ENCODE data around the gene RND3.
A peak's percentile ranks its signal among the peaks of the same experiment; 100 is the strongest.

The RND3 gene

GRCh38 chr2:150476286-150476685, 11.2 kb downstream of the RND3 start:
- peak overlapping the region in 4 of 5 donors; percentile 8 to 79 (median 50) for H3K9ac ChIP-seq (ENCODE audit: low read length in 5 of 5)
- peak overlapping the region in 1 of 5 donors; percentile 23 for H3K4me3 ChIP-seq (ENCODE audit: low read depth in 1 of 5, low read length in 5 of 5)
- H3K4me1 ChIP-seq (ENCODE audit: control insufficient read depth in 5 of 5, insufficient read depth in 5 of 5, low read length in 5 of 5) = peaks cover 0 to 59% (median 49%) of the 10 kb centered on the region in 5 donors
- no peaks in the 10 kb centered on the region for H3K9me3 ChIP-seq (ENCODE audit: control insufficient read depth in 5 of 5, low read length in 5 of 5)
- H3K36me3 ChIP-seq (ENCODE audit: control insufficient read depth in 5 of 5, insufficient read depth in 5 of 5, low read length in 5 of 5) = peaks cover 18 to 38% (median 31%) of the 10 kb centered on the region in 5 donors
- H3K27me3 ChIP-seq (ENCODE audit: control insufficient read depth in 5 of 5, insufficient read depth in 4 of 5, low read length in 5 of 5) = no peaks in the 10 kb centered on the region
- peak overlapping the region; percentile 83 for H3K27ac ChIP-seq (ENCODE audit: low read depth, low read length)

GRCh38 chr2:150475479-150476250, 11.8 kb downstream of the RND3 start:
- H3K4me1 ChIP-seq (ENCODE audit: control insufficient read depth in 5 of 5, insufficient read depth in 5 of 5, low read length in 5 of 5) = peaks cover 0 to 55% (median 49%) of the 10 kb centered on the region in 5 donors
- no peak overlapping the region for H3K4me3 ChIP-seq (ENCODE audit: low read depth in 1 of 5, low read length in 5 of 5)
- H3K27ac ChIP-seq (ENCODE audit: low read depth, low read length) = peak overlapping the region; percentile 83
- H3K36me3 ChIP-seq (ENCODE audit: control insufficient read depth in 5 of 5, insufficient read depth in 5 of 5, low read length in 5 of 5) = peaks cover 24 to 44% (median 37%) of the 10 kb centered on the region in 5 donors
- H3K9ac ChIP-seq (ENCODE audit: low read length in 5 of 5) = peak overlapping the region in 4 of 5 donors; percentile 8 to 79 (median 50)
- no peaks in the 10 kb centered on the region for H3K27me3 ChIP-seq (ENCODE audit: control insufficient read depth in 5 of 5, insufficient read depth in 4 of 5, low read length in 5 of 5)
- H3K9me3 ChIP-seq (ENCODE audit: control insufficient read depth in 5 of 5, low read length in 5 of 5) = no peaks in the 10 kb centered on the region

- H3K36me3 ChIP-seq (ENCODE audit: control insufficient read depth in 5 of 5, insufficient read depth in 5 of 5, low read length in 5 of 5) = peaks cover 36 to 56% (median 48%) of the 10 kb centered on the region in 5 donors
- H3K4me1 ChIP-seq (ENCODE audit: control insufficient read depth in 5 of 5, insufficient read depth in 5 of 5, low read length in 5 of 5) = peaks cover 0 to 46% (median 44%) of the 10 kb centered on the region in 5 donors
- H3K27me3 ChIP-seq (ENCODE audit: control insufficient read depth in 5 of 5, insufficient read depth in 4 of 5, low read length in 5 of 5) = no peaks in the 10 kb centered on the region
- H3K4me3 ChIP-seq (ENCODE audit: low read depth in 1 of 5, low read length in 5 of 5) = no peak overlapping the region
- no peaks in the 10 kb centered on the region for H3K9me3 ChIP-seq (ENCODE audit: control insufficient read depth in 5 of 5, low read length in 5 of 5)
- peak overlapping the region in 1 of 5 donors; percentile 44 for H3K9ac ChIP-seq (ENCODE audit: low read length in 5 of 5)
- peak overlapping the region; percentile 49 for H3K27ac ChIP-seq (ENCODE audit: low read depth, low read length)
These were observed 13.0 kb downstream of the RND3 start for GRCh38 chr2:150474326-150475074.

- H3K36me3 ChIP-seq (ENCODE audit: control insufficient read depth in 5 of 5, insufficient read depth in 5 of 5, low read length in 5 of 5) = peaks cover 36 to 63% (median 54%) of the 10 kb centered on the region in 5 donors
- H3K4me1 ChIP-seq (ENCODE audit: control insufficient read depth in 5 of 5, insufficient read depth in 5 of 5, low read length in 5 of 5) = peaks cover 0 to 45% (median 36%) of the 10 kb centered on the region in 5 donors
- H3K4me3 ChIP-seq (ENCODE audit: low read depth in 1 of 5, low read length in 5 of 5) = no peak overlapping the region
- H3K9me3 ChIP-seq (ENCODE audit: control insufficient read depth in 5 of 5, low read length in 5 of 5) = no peaks in the 10 kb centered on the region
- peak overlapping the region; percentile 31 for H3K27ac ChIP-seq (ENCODE audit: low read depth, low read length)
- no peak overlapping the region for H3K9ac ChIP-seq (ENCODE audit: low read length in 5 of 5)
- no peaks in the 10 kb centered on the region for H3K27me3 ChIP-seq (ENCODE audit: control insufficient read depth in 5 of 5, insufficient read depth in 4 of 5, low read length in 5 of 5)
These were observed 13.7 kb downstream of the RND3 start for GRCh38 chr2:150473767-150474166.

GRCh38 chr2:150472511-150472899, 15.0 kb downstream of the RND3 start:
- H3K4me3 ChIP-seq (ENCODE audit: low read depth in 1 of 5, low read length in 5 of 5) = no peak overlapping the region
- H3K27ac ChIP-seq (ENCODE audit: low read depth, low read length) = no peak overlapping the region
- H3K9me3 ChIP-seq (ENCODE audit: control insufficient read depth in 5 of 5, low read length in 5 of 5) = no peaks in the 10 kb centered on the region
- H3K4me1 ChIP-seq (ENCODE audit: control insufficient read depth in 5 of 5, insufficient read depth in 5 of 5, low read length in 5 of 5) = peaks cover 0 to 35% (median 28%) of the 10 kb centered on the region in 5 donors
- H3K9ac ChIP-seq (ENCODE audit: low read length in 5 of 5) = no peak overlapping the region
- H3K27me3 ChIP-seq (ENCODE audit: control insufficient read depth in 5 of 5, insufficient read depth in 4 of 5, low read length in 5 of 5) = no peaks in the 10 kb centered on the region
- H3K36me3 ChIP-seq (ENCODE audit: control insufficient read depth in 5 of 5, insufficient read depth in 5 of 5, low read length in 5 of 5) = peaks cover 36 to 69% (median 59%) of the 10 kb centered on the region in 5 donors

- Histone ChIP-seq H3K27ac (ENCODE audit: low read depth, low read length) (no peak overlapping the region), H3K9ac (ENCODE audit: low read length in 5 of 5) (no peak overlapping the region), H3K4me3 (ENCODE audit: low read depth in 1 of 5, low read length in 5 of 5) (no peak overlapping the region), H3K36me3 (ENCODE audit: control insufficient read depth in 5 of 5, insufficient read depth in 5 of 5, low read length in 5 of 5) (peaks cover 36 to 69% (median 59%) of the 10 kb centered on the region in 5 donors), H3K9me3 (ENCODE audit: control insufficient read depth in 5 of 5, low read length in 5 of 5) (no peaks in the 10 kb centered on the region), H3K4me1 (ENCODE audit: control insufficient read depth in 5 of 5, insufficient read depth in 5 of 5, low read length in 5 of 5) (peaks cover 0 to 32% (median 28%) of the 10 kb centered on the region in 5 donors), H3K27me3 (ENCODE audit: control insufficient read depth in 5 of 5, insufficient read depth in 4 of 5, low read length in 5 of 5) (no peaks in the 10 kb centered on the region)
These were observed 15.5 kb downstream of the RND3 start for GRCh38 chr2:150471813-150472510.

GRCh38 chr2:150470435-150470834, 17.0 kb downstream of the RND3 start:
- peaks cover 36 to 69% (median 59%) of the 10 kb centered on the region in 5 donors for H3K36me3 ChIP-seq (ENCODE audit: control insufficient read depth in 5 of 5, insufficient read depth in 5 of 5, low read length in 5 of 5)
- H3K4me1 ChIP-seq (ENCODE audit: control insufficient read depth in 5 of 5, insufficient read depth in 5 of 5, low read length in 5 of 5) = peaks cover 0 to 26% (median 16%) of the 10 kb centered on the region in 5 donors
- no peak overlapping the region for H3K27ac ChIP-seq (ENCODE audit: low read depth, low read length)
- no peak overlapping the region for H3K4me3 ChIP-seq (ENCODE audit: low read depth in 1 of 5, low read length in 5 of 5)
- H3K9me3 ChIP-seq (ENCODE audit: control insufficient read depth in 5 of 5, low read length in 5 of 5) = no peaks in the 10 kb centered on the region
- no peaks in the 10 kb centered on the region for H3K27me3 ChIP-seq (ENCODE audit: control insufficient read depth in 5 of 5, insufficient read depth in 4 of 5, low read length in 5 of 5)
- H3K9ac ChIP-seq (ENCODE audit: low read length in 5 of 5) = no peak overlapping the region

- no peak overlapping the region for H3K9ac ChIP-seq (ENCODE audit: low read length in 5 of 5)
- H3K36me3 ChIP-seq (ENCODE audit: control insufficient read depth in 5 of 5, insufficient read depth in 5 of 5, low read length in 5 of 5) = peaks cover 36 to 64% (median 59%) of the 10 kb centered on the region in 5 donors
- peaks cover 0 to 26% (median 12%) of the 10 kb centered on the region in 5 donors for H3K4me1 ChIP-seq (ENCODE audit: control insufficient read depth in 5 of 5, insufficient read depth in 5 of 5, low read length in 5 of 5)
- no peak overlapping the region for H3K27ac ChIP-seq (ENCODE audit: low read depth, low read length)
- H3K9me3 ChIP-seq (ENCODE audit: control insufficient read depth in 5 of 5, low read length in 5 of 5) = no peaks in the 10 kb centered on the region
- no peak overlapping the region for H3K4me3 ChIP-seq (ENCODE audit: low read depth in 1 of 5, low read length in 5 of 5)
- H3K27me3 ChIP-seq (ENCODE audit: control insufficient read depth in 5 of 5, insufficient read depth in 4 of 5, low read length in 5 of 5) = no peaks in the 10 kb centered on the region
These were observed 17.7 kb downstream of the RND3 start for GRCh38 chr2:150469706-150470274.

- Histone ChIP-seq H3K4me1 (ENCODE audit: control insufficient read depth in 5 of 5, insufficient read depth in 5 of 5, low read length in 5 of 5) (peaks cover 0 to 21% (median 10%) of the 10 kb centered on the region in 5 donors), H3K36me3 (ENCODE audit: control insufficient read depth in 5 of 5, insufficient read depth in 5 of 5, low read length in 5 of 5) (peaks cover 29 to 53% (median 47%) of the 10 kb centered on the region in 5 donors), H3K27me3 (ENCODE audit: control insufficient read depth in 5 of 5, insufficient read depth in 4 of 5, low read length in 5 of 5) (no peaks in the 10 kb centered on the region), H3K9ac (ENCODE audit: low read length in 5 of 5) (no peak overlapping the region), H3K9me3 (ENCODE audit: control insufficient read depth in 5 of 5, low read length in 5 of 5) (no peaks in the 10 kb centered on the region), H3K27ac (ENCODE audit: low read depth, low read length) (no peak overlapping the region), H3K4me3 (ENCODE audit: low read depth in 1 of 5, low read length in 5 of 5) (no peak overlapping the region)
These were observed 19.0 kb downstream of the RND3 start for GRCh38 chr2:150468350-150468960.

All from subcutaneous abdominal adipose tissue (tissue), 5 donors.